HG03442 (cell line): ENCODE measurements around the gene KCNJ13.
"Not testable (repeated sequence)": the region's sequence is repeated elsewhere in the genome, so short reads cannot be mapped to it uniquely, and the experiment has no call there.

Source experiments
- ATAC-seq: cut with Tn5 transposase; IDR thresholded peaks from one replicate; pipeline ENCODE4 v1.9.1; 2021; ENCODE audit warnings: mild to moderate bottlenecking, moderate library complexity; ENCODE audit not compliant: unreplicated experiment

Gene KCNJ13

GRCh38 chr2:232770207-232770606 lies 6.2 kb downstream of the KCNJ13 start:
- no peak for ATAC-seq

- ATAC-seq, result no peak
Observed at GRCh38 chr2:232767866-232768265, 8.5 kb downstream of the KCNJ13 start.

GRCh38 chr2:232761301-232761907 lies 15.0 kb downstream of the KCNJ13 start:
- ATAC-seq, result no peak

GRCh38 chr2:232757905-232758304 lies 18.5 kb downstream of the KCNJ13 start:
- no peak for ATAC-seq

- no peak for ATAC-seq
Observed at GRCh38 chr2:232750135-232750671, 26.2 kb downstream of the KCNJ13 start.

- no peak for ATAC-seq
Observed at GRCh38 chr2:232749331-232749730, 27.0 kb downstream of the KCNJ13 start.

GRCh38 chr2:232748038-232748437 lies 28.3 kb downstream of the KCNJ13 start:
- no peak for ATAC-seq

- no peak for ATAC-seq
Observed at GRCh38 chr2:232744963-232745362, 31.4 kb downstream of the KCNJ13 start.

GRCh38 chr2:232741972-232742371 lies 34.4 kb downstream of the KCNJ13 start:
- no peak for ATAC-seq

GRCh38 chr2:232741294-232741693 lies 35.1 kb downstream of the KCNJ13 start:
- no peak for ATAC-seq

- no peak for ATAC-seq
Observed at GRCh38 chr2:232731470-232731869, 44.9 kb downstream of the KCNJ13 start.

GRCh38 chr2:232728785-232729184 lies 47.6 kb downstream of the KCNJ13 start:
- ATAC-seq, result no peak

GRCh38 chr2:232723027-232723426 lies 53.3 kb downstream of the KCNJ13 start:
- no peak for ATAC-seq

GRCh38 chr2:232721882-232722281 lies 54.5 kb downstream of the KCNJ13 start:
- ATAC-seq, result no peak

- no peak for ATAC-seq
Observed at GRCh38 chr2:232721261-232721660, 55.1 kb downstream of the KCNJ13 start.

- ATAC-seq, result not testable (repeated sequence)
Observed at GRCh38 chr2:232720056-232720455, 56.3 kb downstream of the KCNJ13 start.
